ENCODE results near the gene MTF1.
A peak's percentile ranks its signal among the peaks of the same experiment; 100 is the strongest.

MTF1 gene

GRCh38 chr1:37828410-37829074, 30.9 kb downstream of the MTF1 start:
- DNase-seq (ENCODE audit: low spot score) = no peak

- no peak for DNase-seq (ENCODE audit: low spot score)
Measured at GRCh38 chr1:37825506-37825905, 33.9 kb downstream of the MTF1 start.

- no peak for DNase-seq (ENCODE audit: low spot score)
Measured at GRCh38 chr1:37824001-37824400, 35.4 kb downstream of the MTF1 start.

GRCh38 chr1:37822906-37823815, 36.2 kb downstream of the MTF1 start:
- no peak for DNase-seq (ENCODE audit: low spot score)

GRCh38 chr1:37821481-37821880, 37.9 kb downstream of the MTF1 start:
- no peak for DNase-seq (ENCODE audit: low spot score)

GRCh38 chr1:37817481-37817880, 41.9 kb downstream of the MTF1 start:
- no peak for DNase-seq (ENCODE audit: low spot score)

GRCh38 chr1:37814252-37814651, 45.1 kb downstream of the MTF1 start:
- DNase-seq (ENCODE audit: low spot score) = no peak

- no peak for DNase-seq (ENCODE audit: low spot score)
Measured at GRCh38 chr1:37813529-37814145, 45.8 kb downstream of the MTF1 start.

GRCh38 chr1:37811027-37811655, 48.3 kb downstream of the MTF1 start:
- peak; percentile 77 for DNase-seq (ENCODE audit: low spot score)

GRCh38 chr1:37809942-37810341, 49.5 kb downstream of the MTF1 start:
- DNase-seq (ENCODE audit: low spot score) = no peak

- peak; percentile 96 for DNase-seq (ENCODE audit: low spot score)
Measured at GRCh38 chr1:37808369-37809319, 50.7 kb downstream of the MTF1 start.

GRCh38 chr1:37807555-37808368, 51.6 kb downstream of the MTF1 start, which contains the start of the genes C1orf122 and YRDC:
TSS of gene C1orf122 (plus strand) at chr1:37807790. CDS start at chr1:37808405, 615 bp downstream.
TSS of gene YRDC (minus strand) at chr1:37808208. CDS start at chr1:37808180, 28 bp downstream.
- DNase-seq (ENCODE audit: low spot score) = peak; percentile 99

- no peak for DNase-seq (ENCODE audit: low spot score)
Measured at GRCh38 chr1:37807220-37807554, 52.2 kb downstream of the MTF1 start.

GRCh38 chr1:37802439-37802838, 57.0 kb downstream of the MTF1 start:
- no peak for DNase-seq (ENCODE audit: low spot score)

- peak; percentile 71 for DNase-seq (ENCODE audit: low spot score)
Measured at GRCh38 chr1:37797750-37798345, 61.5 kb downstream of the MTF1 start.

- DNase-seq (ENCODE audit: low spot score) = peak; percentile 80
Measured at GRCh38 chr1:37795340-37796125, 63.9 kb downstream of the MTF1 start.

- DNase-seq (ENCODE audit: low spot score) = no peak
Measured at GRCh38 chr1:37794372-37795339, 64.7 kb downstream of the MTF1 start.

All from AG08396 (cell line).